Tibial nerve (tissue), 4 donors: Measurements from ENCODE around the gene IRX5. TPM values are rescaled to one million over a fixed set of nuclear protein-coding genes. Genes with fewer than 3 reads are reported as not detected.

Experiments used
- DNase-seq, 2 donors: peaks; one replicate each; pipeline ENCODE4 v3.0.0-alpha.2; 2019; ENCODE audit warnings: low spot score in 2 of 2
- H3K27ac ChIP-seq, 4 donors: fragments of 200-600 bp; sonication (generic) in 3 of 4; one replicate each; pipeline ENCODE4 v1.5.1; 2017 to 2019; ENCODE audit warnings: mild to moderate bottlenecking in 1 of 4
- H3K27me3 ChIP-seq, 2 donors: fragments of 200-600 bp; sonication (generic) in 1 of 2; one replicate each; pipeline versions ENCODE4 v1.5.1 to v1.6.0; 2017 to 2019
- H3K36me3 ChIP-seq, 3 donors: fragments of 200-600 bp; sonication (generic); one replicate each; pipeline ENCODE4 v1.5.1; 2018 to 2019
- H3K4me1 ChIP-seq, 4 donors: fragments of 200-600 bp; sonication (generic) in 3 of 4; one replicate each; pipeline ENCODE4 v1.5.1; 2017 to 2019
- H3K4me3 ChIP-seq, 4 donors: fragments of 200-600 bp; sonication (generic) in 3 of 4; one replicate each; pipeline ENCODE4 v1.5.1; 2017 to 2019; ENCODE audit warnings: mild to moderate bottlenecking in 1 of 4, moderate library complexity in 1 of 4
- H3K9me3 ChIP-seq, 4 donors: fragments of 200-600 bp; sonication (generic) in 3 of 4; one replicate each; pipeline ENCODE4 v1.5.1; 2017 to 2019
- CTCF ChIP-seq, 5 experiments: fragments of 200-600 bp in 3 of 5; fragments of 450-650 bp in 2 of 5; sonication (generic) in 3 of 5; IDR thresholded peaks; one replicate each; pipeline ENCODE4 v1.5.1; 2016 to 2019; ENCODE audit warnings: antibody characterized with exemption in 5 of 5, mild to moderate bottlenecking in 3 of 5, moderate library complexity in 2 of 5
- EP300 ChIP-seq, 2 donors: sonication (generic); formaldehyde crosslinking; IDR thresholded peaks; one replicate each; pipeline ENCODE4 v1.6.1; 2017; ENCODE audit warnings: antibody characterized with exemption in 2 of 2, mild to moderate bottlenecking in 1 of 2
- POLR2A ChIP-seq, 2 donors: fragments of 450-650 bp; IDR thresholded peaks; one replicate each; pipeline ENCODE4 v1.6.1; 2017; ENCODE audit warnings: antibody characterized with exemption in 2 of 2, mild to moderate bottlenecking in 2 of 2, moderate library complexity in 2 of 2
- WGBS, 2 donors: methylation state at CpG; one replicate each; pipeline ENCODE4 v1.1.5; 2018; 5-methylcytosine and 5-hydroxymethylcytosine counted together
- total RNA-seq, 4 donors: library from RNA; depleted of rRNA; stranded (reverse); fragments of >200 nt; gene quantifications; one replicate each; pipeline ENCODE4 v1.1.0, GENCODE V29; 2016

Gene IRX5
- total RNA-seq, 4 donors from 2014 or later, result not detected

- H3K27ac ChIP-seq, result peak overlapping the region in 1 of 4 donors; percentile 61
- H3K4me1 ChIP-seq, result peaks cover 0 to 59% (median 19%) of the 10 kb centered on the region in 4 donors
- no peaks in the 10 kb centered on the region for H3K36me3 ChIP-seq
- TF ChIP-seq CTCF (IDR thresholded peaks at IDR 0.05) (no peak), EP300 (IDR thresholded peaks at IDR 0.05) (no peak), POLR2A (IDR thresholded peaks at IDR 0.05) (no peak)
- peaks cover 10 to 83% of the 10 kb centered on the region in 2 donors for H3K27me3 ChIP-seq
- H3K9me3 ChIP-seq, result no peaks in the 10 kb centered on the region
- peak overlapping the region; percentile 40 to 72 (median 44) for H3K4me3 ChIP-seq
- WGBS, 2 donors, result 0 to 1% methylated on average over 24 of the region's 24 CpGs
- DNase-seq, result no peak
These were observed 129 bp downstream of the IRX5 start for GRCh38 chr16:54930869-54931119.

- DNase-seq, result no peak
- peaks cover 0 to 64% (median 22%) of the 10 kb centered on the region in 4 donors for H3K4me1 ChIP-seq
- H3K9me3 ChIP-seq, result no peaks in the 10 kb centered on the region
- peak overlapping the region; percentile 13 to 72 (median 44) for H3K4me3 ChIP-seq
- H3K27me3 ChIP-seq, result peaks cover 10 to 83% of the 10 kb centered on the region in 2 donors
- no peak overlapping the region for H3K27ac ChIP-seq
- TF ChIP-seq EP300 (IDR thresholded peaks at IDR 0.05), result no peak
- TF ChIP-seq CTCF (IDR thresholded peaks at IDR 0.05), result no peak
- no peak for TF ChIP-seq POLR2A (IDR thresholded peaks at IDR 0.05)
- H3K36me3 ChIP-seq, result no peaks in the 10 kb centered on the region
- 4 to 9% methylated on average over 45 to 76 of the region's 91 CpGs for WGBS, 2 donors
These were observed 702 bp downstream of the IRX5 start for GRCh38 chr16:54931120-54932014.

- no peaks in the 10 kb centered on the region for H3K9me3 ChIP-seq
- H3K4me3 ChIP-seq, result no peak overlapping the region
- WGBS, 2 donors, result 6 to 12% methylated on average over 19 to 46 of the region's 48 CpGs
- DNase-seq, result no peak
- TF ChIP-seq POLR2A (IDR thresholded peaks at IDR 0.05), result no peak
- H3K36me3 ChIP-seq, result no peaks in the 10 kb centered on the region
- H3K27ac ChIP-seq, result no peak overlapping the region
- H3K4me1 ChIP-seq, result peaks cover 0 to 72% (median 29%) of the 10 kb centered on the region in 4 donors
- H3K27me3 ChIP-seq, result peaks cover 11 to 83% of the 10 kb centered on the region in 2 donors
These were observed 1.5 kb downstream of the IRX5 start for GRCh38 chr16:54932021-54932660.

GRCh38 chr16:54932737-54933254 lies 2.1 kb downstream of the IRX5 start:
- Histone ChIP-seq H3K27me3 (peaks cover 14 to 83% of the 10 kb centered on the region in 2 donors), H3K9me3 (no peaks in the 10 kb centered on the region), H3K27ac (no peak overlapping the region), H3K4me3 (no peak overlapping the region), H3K36me3 (no peaks in the 10 kb centered on the region), H3K4me1 (peaks cover 0 to 75% (median 34%) of the 10 kb centered on the region in 4 donors)
- no peak for DNase-seq
- TF ChIP-seq EP300 (IDR thresholded peaks at IDR 0.05) (no peak), POLR2A (IDR thresholded peaks at IDR 0.05) (no peak), CTCF (IDR thresholded peaks at IDR 0.05) (no peak)
- 5 to 8% methylated on average over 45 to 47 of the region's 52 CpGs for WGBS, 2 donors

GRCh38 chr16:54933281-54934011 lies 2.8 kb downstream of the IRX5 start:
- DNase-seq, result no peak
- H3K9me3 ChIP-seq, result no peaks in the 10 kb centered on the region
- no peak for TF ChIP-seq POLR2A (IDR thresholded peaks at IDR 0.05)
- TF ChIP-seq CTCF (IDR thresholded peaks at IDR 0.05), result no peak
- no peak for TF ChIP-seq EP300 (IDR thresholded peaks at IDR 0.05)
- H3K36me3 ChIP-seq, result no peaks in the 10 kb centered on the region
- no peak overlapping the region for H3K4me3 ChIP-seq
- peaks cover 0 to 75% (median 39%) of the 10 kb centered on the region in 4 donors for H3K4me1 ChIP-seq
- H3K27ac ChIP-seq, result no peak overlapping the region
- peaks cover 18 to 84% of the 10 kb centered on the region in 2 donors for H3K27me3 ChIP-seq
- 15 to 26% methylated on average over 26 to 37 of the region's 68 CpGs for WGBS, 2 donors
